Ovary (tissue), 9 donors: Measurements from ENCODE around the gene BANP. TPM values are rescaled to one million over a fixed set of nuclear protein-coding genes. Genes with fewer than 3 reads are reported as not detected.
"Not testable (repeated sequence)": the region's sequence is repeated elsewhere in the genome, so short reads cannot be mapped to it uniquely, and the experiment has no call there.

Source experiments
- DNase-seq, 5 donors: peaks; one replicate each; pipeline ENCODE4 v3.0.0-alpha.2; 2019 to 2020
- H3K27ac ChIP-seq, 2 donors: fragments of 200-600 bp; one replicate each; pipeline versions ENCODE4 v1.5.1 to v1.8.0; 2019 to 2022
- H3K27me3 ChIP-seq: fragments of 200-600 bp; one replicate; pipeline ENCODE4 v1.8.0; 2022
- H3K36me3 ChIP-seq: fragments of 200-600 bp; sonication (generic); one replicate; pipeline ENCODE4 v1.5.1; 2019
- H3K4me1 ChIP-seq: one replicate; pipeline ENCODE4 v1.8.1; 2013; ENCODE audit warnings: mild to moderate bottlenecking, moderate library complexity; ENCODE audit not compliant: insufficient read depth
- H3K4me3 ChIP-seq: fragments of 200-600 bp; sonication (generic); one replicate; pipeline ENCODE4 v1.5.1; 2017
- H3K9me3 ChIP-seq, 2 donors: fragments of 200-600 bp in 1 of 2; sonication (generic) in 1 of 2; one replicate each; pipeline versions ENCODE4 v1.5.1 to v1.8.1; 2013 to 2019; ENCODE audit warnings: mild to moderate bottlenecking in 1 of 2, moderate library complexity in 1 of 2
- EP300 ChIP-seq: sonication (generic); formaldehyde crosslinking; IDR thresholded peaks from one replicate; pipeline ENCODE4 v1.6.1; 2017; ENCODE audit warnings: antibody characterized with exemption
- POLR2A ChIP-seq: fragments of 450-650 bp; IDR thresholded peaks from one replicate; pipeline ENCODE4 v1.6.1; 2017; ENCODE audit warnings: antibody characterized with exemption, mild to moderate bottlenecking, moderate library complexity
- WGBS, 3 donors: extraction: QIAGEN DNeasy Blood & Tissue Kit in 1 of 3; methylation state at CpG; one replicate each; pipeline versions ENCODE4 v1.1.5 to v1.1.7; 2013 to 2017; 5-methylcytosine and 5-hydroxymethylcytosine counted together
- intact Hi-C, 4 donors: fragments of 100-400 bp; cut with DNase I; formaldehyde crosslinking; loops; one replicate each; pipeline versions ENCODE4 v1.11.0 to v1.15.1; 2022 to 2023
- polyA plus RNA-seq, 2 donors: library from polyadenylated mRNA; stranded (reverse); fragments of 200-250 nt in 1 of 2; fragments of 350-450 nt in 1 of 2; fragmentation: Illumina TruSeq in 1 of 2; extraction: RNeasy Lipid Tissue Mini Kit (QIAGEN cat#74804) in 1 of 2; gene quantifications; one replicate each; pipeline ENCODE4 v1.2.3, GENCODE V29; 2013 to 2014
- total RNA-seq, 7 donors: library from RNA; depleted of rRNA in 2 of 7; stranded (reverse); fragments of >200 nt in 2 of 7; fragmentation: NEBNext Ultra II Directional in 3 of 7; extraction: Animal tissue kit (Norgen Biotek cat#: 25700) in 3 of 7; gene quantifications; one replicate each; pipeline versions ENCODE4 v1.1.0 to v1.2.4, GENCODE V29; 2016 to 2023
- TF ChIP-seq, protein P1 (sequence below), 3 donors: fragments of 450-650 bp in 2 of 3; fragments of 200-600 bp in 1 of 3; IDR thresholded peaks; one replicate each; pipeline versions ENCODE4 v1.5.1 to v1.8.0; 2016 to 2022; ENCODE audit warnings: antibody characterized with exemption in 3 of 3, mild to moderate bottlenecking in 1 of 3
- donor health status: DM: no; HTN: no; CAD: no; lungs with moderate emphysema.
- donor health status: DM: no; HTN: no; CAD: no.
- donor health status: Bipolar disorder and iron deficiency.
- donor health status: DM: yes; HTN: yes; CAD: no.
- donor health status: DM: no; HTN: no; CAD: no.
- donor health status: DM: yes; HTN: yes; CAD: no.

BANP gene
- total and polyA plus RNA-seq, 9 donors = 14.8 to 48.6 (median 28.1) TPM

- no peaks in the 10 kb centered on the region for H3K4me1 ChIP-seq
- H3K27ac ChIP-seq = no peak overlapping the region
- no peaks in the 10 kb centered on the region for H3K36me3 ChIP-seq
- no peak overlapping the region for H3K4me3 ChIP-seq
- peak in 1 of 5 donors; percentile 15 for DNase-seq
- H3K27me3 ChIP-seq = no peaks in the 10 kb centered on the region
- intact Hi-C loops = loop anchor here in 1 of 4 donors (5.0 kb wide), 1 partner anchor 1063 kb away; no protein-coding TSS in a partner anchor
- H3K9me3 ChIP-seq = no peaks in the 10 kb centered on the region
- TF ChIP-seq EP300 = no peak
- TF ChIP-seq, protein P1, sequence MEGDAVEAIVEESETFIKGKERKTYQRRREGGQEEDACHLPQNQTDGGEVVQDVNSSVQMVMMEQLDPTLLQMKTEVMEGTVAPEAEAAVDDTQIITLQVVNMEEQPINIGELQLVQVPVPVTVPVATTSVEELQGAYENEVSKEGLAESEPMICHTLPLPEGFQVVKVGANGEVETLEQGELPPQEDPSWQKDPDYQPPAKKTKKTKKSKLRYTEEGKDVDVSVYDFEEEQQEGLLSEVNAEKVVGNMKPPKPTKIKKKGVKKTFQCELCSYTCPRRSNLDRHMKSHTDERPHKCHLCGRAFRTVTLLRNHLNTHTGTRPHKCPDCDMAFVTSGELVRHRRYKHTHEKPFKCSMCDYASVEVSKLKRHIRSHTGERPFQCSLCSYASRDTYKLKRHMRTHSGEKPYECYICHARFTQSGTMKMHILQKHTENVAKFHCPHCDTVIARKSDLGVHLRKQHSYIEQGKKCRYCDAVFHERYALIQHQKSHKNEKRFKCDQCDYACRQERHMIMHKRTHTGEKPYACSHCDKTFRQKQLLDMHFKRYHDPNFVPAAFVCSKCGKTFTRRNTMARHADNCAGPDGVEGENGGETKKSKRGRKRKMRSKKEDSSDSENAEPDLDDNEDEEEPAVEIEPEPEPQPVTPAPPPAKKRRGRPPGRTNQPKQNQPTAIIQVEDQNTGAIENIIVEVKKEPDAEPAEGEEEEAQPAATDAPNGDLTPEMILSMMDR (IDR thresholded peaks at IDR 0.05) = no peak
- TF ChIP-seq POLR2A = no peak
- WGBS, 3 donors = 81 to 91% (median 89%) methylated on average over 7 to 8 of the region's 8 CpGs
These were observed 28.1 kb downstream of the BANP start for GRCh38 chr16:87979352-87979751.

DNA sequence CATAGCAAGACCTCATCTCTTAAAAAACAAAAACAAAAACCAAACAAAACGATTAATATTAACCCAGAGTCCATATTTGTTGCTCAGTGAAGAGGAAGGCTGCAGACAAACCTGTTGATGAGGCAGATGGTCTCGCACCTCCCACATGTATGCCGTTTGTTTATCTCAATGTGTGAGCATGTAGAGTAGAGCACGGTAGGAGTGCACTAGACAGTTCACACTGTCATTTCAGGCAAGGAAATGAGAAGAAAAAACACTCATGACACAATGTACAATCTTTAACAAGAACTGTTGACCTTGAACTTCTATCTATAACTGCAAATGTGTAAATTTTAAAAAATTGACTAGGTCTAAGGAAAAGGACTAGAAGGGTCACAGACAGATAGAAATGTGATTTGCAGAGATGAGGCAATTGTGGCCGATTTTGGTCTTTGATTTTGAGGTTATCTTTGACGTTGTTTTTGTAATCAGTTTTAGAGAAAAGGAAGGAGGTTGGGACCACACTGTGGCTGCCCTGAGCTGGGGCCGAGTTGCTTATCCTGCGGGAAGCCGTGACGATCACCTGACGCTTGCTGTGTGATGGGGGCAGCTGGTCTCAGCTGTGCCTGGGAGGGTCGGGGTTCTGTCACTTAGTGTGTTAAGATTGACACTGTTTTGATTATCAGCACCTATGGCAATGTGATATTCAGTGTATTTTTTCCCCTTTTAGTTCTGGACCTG is 28.8 kb downstream of the BANP start:
- peak in 1 of 5 donors; percentile 3 for DNase-seq
- WGBS, 3 donors = 55 to 69% (median 57%) methylated on average over 12 of the region's 12 CpGs
- not testable (repeated sequence) for H3K36me3 ChIP-seq, H3K9me3 ChIP-seq, H3K27me3 ChIP-seq, H3K27ac ChIP-seq, H3K4me3 ChIP-seq, H3K4me1 ChIP-seq
- intact Hi-C loops = loop anchor here in 2 of 4 donors (5.0 kb wide), 2 partner anchors 402 to 1062 kb away; partner anchors contain the start of gene ZNF469 (in 1 of the 2)

DNA sequence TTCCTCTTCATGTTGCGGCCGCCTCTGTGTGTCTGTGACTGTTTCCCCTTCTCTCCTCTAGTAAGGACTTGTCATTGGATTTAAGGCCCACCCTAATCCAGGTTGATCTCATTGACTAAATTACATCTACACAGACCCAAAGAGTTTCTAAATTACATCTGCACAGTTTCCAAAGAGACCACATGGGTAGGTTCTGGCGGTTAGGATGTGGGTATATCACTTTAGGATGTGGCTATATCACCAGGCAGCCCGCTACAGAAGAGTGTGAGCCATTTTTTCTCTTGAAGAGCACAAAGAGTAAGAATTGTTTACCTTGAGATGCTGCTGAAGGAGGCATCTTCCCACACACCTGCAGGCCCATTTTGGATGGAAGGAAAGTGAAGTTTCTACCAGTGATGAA is 30.1 kb downstream of the BANP start:
- intact Hi-C loops = loop anchor here in 1 of 4 donors (5.0 kb wide), 1 partner anchor 401 kb away; the partner anchor contains the start of gene ZNF469
- H3K36me3 ChIP-seq, H3K9me3 ChIP-seq, H3K27ac ChIP-seq, DNase-seq, H3K4me1 ChIP-seq, H3K4me3 ChIP-seq, H3K27me3 ChIP-seq: not testable (repeated sequence)
- WGBS, 3 donors = 88 to 98% (median 94%) methylated on average over 4 of the region's 4 CpGs

GRCh38 chr16:87982581-87983041 is 31.4 kb downstream of the BANP start:
- H3K4me1 ChIP-seq = no peaks in the 10 kb centered on the region
- H3K4me3 ChIP-seq = no peak overlapping the region
- no peak overlapping the region for H3K27ac ChIP-seq
- 76 to 89% (median 89%) methylated on average over 17 of the region's 17 CpGs for WGBS, 3 donors
- no peaks in the 10 kb centered on the region for H3K36me3 ChIP-seq
- TF ChIP-seq, protein P1 (IDR thresholded peaks at IDR 0.05) = no peak
- no peak for TF ChIP-seq EP300
- TF ChIP-seq POLR2A = no peak
- no peaks in the 10 kb centered on the region for H3K9me3 ChIP-seq
- DNase-seq = no peak
- intact Hi-C loops = loop anchor here in 1 of 4 donors (5.0 kb wide), 1 partner anchor 400 kb away; the partner anchor contains the start of gene ZNF469
- no peaks in the 10 kb centered on the region for H3K27me3 ChIP-seq

GRCh38 chr16:87983072-87983736 is 32.0 kb downstream of the BANP start:
- intact Hi-C loops = loop anchor here in 1 of 4 donors (5.0 kb wide), 1 partner anchor 399 kb away; the partner anchor contains the start of gene ZNF469
- TF ChIP-seq, protein P1 (IDR thresholded peaks at IDR 0.05) = peak in 2 of 3 donors; percentile 23 to 33
- not testable (repeated sequence) for DNase-seq, H3K36me3 ChIP-seq, H3K4me3 ChIP-seq, H3K9me3 ChIP-seq, H3K4me1 ChIP-seq, H3K27ac ChIP-seq, H3K27me3 ChIP-seq
- 32 to 43% (median 41%) methylated on average over 18 to 20 of the region's 20 CpGs for WGBS, 3 donors

GRCh38 chr16:87983737-87984097 is 32.5 kb downstream of the BANP start:
- not testable (repeated sequence) for DNase-seq, H3K36me3 ChIP-seq

DNA sequence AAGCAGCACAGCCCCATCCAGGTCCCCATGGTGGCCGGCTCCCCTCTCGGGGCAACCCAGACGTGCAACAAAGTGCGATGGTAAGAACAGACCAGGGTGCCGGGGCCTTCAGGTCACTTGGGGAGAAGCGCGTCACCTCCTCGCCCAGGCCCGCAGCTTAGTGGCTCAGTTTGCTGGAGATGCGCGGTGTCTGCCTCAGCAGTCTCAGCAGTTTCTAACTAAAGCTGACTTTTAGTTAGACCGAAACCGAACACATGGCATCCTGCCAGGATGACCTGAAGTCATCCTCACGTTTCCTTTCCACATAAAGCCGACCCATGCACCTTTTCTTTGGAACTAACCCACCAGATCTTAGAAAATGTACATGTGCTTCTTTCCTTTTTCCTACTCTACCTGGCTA is 32.9 kb downstream of the BANP start:
- WGBS, 3 donors = 81 to 85% (median 85%) methylated on average over 15 of the region's 15 CpGs
- intact Hi-C loops = loop anchor here in 1 of 4 donors (5.0 kb wide), 1 partner anchor 398 kb away; the partner anchor contains the start of gene ZNF469
- not testable (repeated sequence) for DNase-seq

More at GRCh38 chr16:87983737-87984097, 32.5 kb downstream of the BANP start:
- intact Hi-C loops = loop anchor here in 1 of 4 donors (5.0 kb wide), 1 partner anchor 399 kb away; the partner anchor contains the start of gene ZNF469
- not testable (repeated sequence) for H3K4me1 ChIP-seq, H3K27ac ChIP-seq, H3K27me3 ChIP-seq, H3K4me3 ChIP-seq, H3K9me3 ChIP-seq
- 44 to 72% (median 63%) methylated on average over 7 of the region's 7 CpGs for WGBS, 3 donors

More for the DNA sequence above, 32.9 kb downstream of the BANP start:
- H3K36me3 ChIP-seq, H3K27ac ChIP-seq, H3K9me3 ChIP-seq, H3K27me3 ChIP-seq, H3K4me1 ChIP-seq, H3K4me3 ChIP-seq: not testable (repeated sequence)
